NT2/D1 (cell line): Measurements from ENCODE around the gene IMPG2.

Source experiments
- DNase-seq: peaks from one replicate; pipeline ENCODE4 v3.0.0-alpha.2; 2011; ENCODE audit warnings: low read depth, low spot score
- H3K27me3 ChIP-seq: 2 replicates; pipeline ENCODE4 v1.6.0; 2011; ENCODE audit warnings: mild to moderate bottlenecking; ENCODE audit not compliant: insufficient read length, insufficient read depth
- H3K36me3 ChIP-seq: 2 replicates; pipeline ENCODE4 v1.6.1; 2011; ENCODE audit warnings: mild to moderate bottlenecking, low read length, mixed read lengths; ENCODE audit not compliant: insufficient read depth, insufficient read length
- H3K4me1 ChIP-seq: 2 replicates; pipeline ENCODE4 v1.5.1; 2011; ENCODE audit not compliant: insufficient read depth, insufficient read length
- H3K4me3 ChIP-seq: 2 replicates; pipeline ENCODE4 v1.5.1; 2011; ENCODE audit warnings: low read depth; ENCODE audit not compliant: insufficient read length
- H3K9ac ChIP-seq: 2 replicates; pipeline ENCODE4 v1.6.0; 2011; ENCODE audit warnings: low read depth; ENCODE audit not compliant: insufficient read length
- H3K9me3 ChIP-seq: 2 replicates; pipeline ENCODE4 v1.5.1; 2011; ENCODE audit warnings: mild to moderate bottlenecking, low read length; ENCODE audit not compliant: insufficient read depth
- SUZ12 ChIP-seq: IDR thresholded peaks from 2 replicates; pipeline ENCODE4 v1.6.1; 2011; ENCODE audit not compliant: insufficient read length, insufficient read depth; ENCODE audit errors: extremely low read depth
- YY1 ChIP-seq: IDR thresholded peaks from 2 replicates; pipeline ENCODE4 v1.6.1; 2011; ENCODE audit not compliant: insufficient read length, insufficient read depth
- ZNF274 ChIP-seq: IDR thresholded peaks from 2 replicates; pipeline ENCODE4 v1.6.1; 2011; ENCODE audit warnings: mild to moderate bottlenecking, low read depth, low read length

IMPG2 gene

DNA sequence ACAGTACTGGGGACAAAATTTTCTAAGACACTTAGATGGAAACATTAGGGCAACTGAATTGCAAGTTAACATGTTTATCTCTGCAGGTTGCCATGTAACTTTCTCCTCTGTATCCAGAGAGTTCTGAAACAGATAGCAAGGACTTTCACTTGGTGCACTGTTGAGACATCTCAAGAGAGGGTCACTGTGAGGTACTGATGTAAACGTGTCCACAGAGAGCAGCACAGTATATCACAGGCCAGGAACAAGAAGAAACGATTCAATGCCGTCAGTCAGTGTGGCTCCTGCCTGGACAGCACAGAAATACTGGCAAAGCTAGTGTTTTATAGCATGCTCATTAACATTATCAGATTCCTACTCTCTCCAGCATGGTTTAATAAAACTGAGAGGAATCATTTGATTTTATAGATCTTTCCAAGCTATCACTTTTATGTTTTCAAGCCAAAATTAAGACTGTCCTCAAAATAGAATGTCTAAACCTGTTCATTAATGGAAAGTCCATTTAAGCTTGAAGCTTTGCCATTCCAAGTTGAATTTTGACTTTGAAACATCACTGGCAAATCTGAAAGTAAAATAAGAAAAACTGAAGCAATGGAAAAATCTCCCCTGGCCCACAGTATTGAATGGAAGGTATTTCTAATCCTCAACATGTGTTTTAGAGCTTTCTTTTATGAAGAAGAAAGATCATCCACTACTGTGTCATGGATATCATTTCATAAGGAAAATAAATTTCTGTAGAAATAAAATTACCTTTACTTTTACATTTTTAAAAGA lies 102.7 kb downstream of the IMPG2 start:
- DNase-seq = no peak

DNA sequence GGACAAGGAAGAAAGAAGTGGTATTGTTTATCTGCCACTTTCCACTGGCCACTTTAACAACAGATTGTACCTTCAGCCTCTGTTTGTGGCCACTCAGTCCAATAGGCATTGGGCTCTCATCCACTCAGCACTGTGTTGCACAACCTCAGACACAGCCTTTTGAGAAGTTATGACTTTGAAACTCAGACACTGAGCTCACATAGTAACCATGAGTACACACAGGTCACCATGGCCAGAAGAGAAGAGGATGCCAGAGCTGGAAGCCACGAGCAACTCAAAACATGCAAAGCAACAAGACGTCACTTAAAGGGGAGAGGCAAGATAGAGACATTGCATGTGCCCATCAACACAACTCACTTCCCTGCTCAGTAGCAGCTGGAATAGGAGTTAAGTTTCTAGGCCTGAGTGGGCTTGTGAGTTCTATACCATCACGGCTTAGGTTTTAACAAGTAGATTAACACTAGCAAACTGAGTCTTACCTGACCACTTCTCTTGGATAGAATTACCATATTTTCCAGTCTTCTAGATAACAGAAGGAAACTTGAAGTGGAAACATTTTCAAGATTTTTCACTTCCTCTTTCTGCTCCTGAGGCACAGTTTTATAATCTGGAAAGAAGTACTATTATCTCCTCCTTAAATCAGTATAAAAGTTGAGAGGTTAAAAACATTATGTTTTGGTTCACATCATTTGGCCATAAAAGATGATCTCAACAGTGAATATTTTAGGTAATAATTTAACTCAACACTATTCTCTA lies 103.5 kb downstream of the IMPG2 start:
- H3K4me3 ChIP-seq = no peak overlapping the region
- no peaks in the 10 kb centered on the region for H3K27me3 ChIP-seq
- no peaks in the 10 kb centered on the region for H3K36me3 ChIP-seq
- DNase-seq = no peak
- TF ChIP-seq SUZ12 = no peak
- no peak for TF ChIP-seq YY1
- TF ChIP-seq ZNF274 = no peak
- no peak overlapping the region for H3K9ac ChIP-seq
- H3K4me1 ChIP-seq = no peaks in the 10 kb centered on the region
- peaks cover 35% of the 10 kb centered on the region for H3K9me3 ChIP-seq

More for the DNA sequence above, 102.7 kb downstream of the IMPG2 start:
- Histone ChIP-seq H3K4me1 (no peaks in the 10 kb centered on the region), H3K9ac (no peak overlapping the region), H3K36me3 (no peaks in the 10 kb centered on the region), H3K9me3 (peaks cover 35% of the 10 kb centered on the region), H3K27me3 (no peaks in the 10 kb centered on the region), H3K4me3 (no peak overlapping the region)
- no peak for TF ChIP-seq SUZ12
- no peak for TF ChIP-seq YY1
- TF ChIP-seq ZNF274 = no peak

DNA sequence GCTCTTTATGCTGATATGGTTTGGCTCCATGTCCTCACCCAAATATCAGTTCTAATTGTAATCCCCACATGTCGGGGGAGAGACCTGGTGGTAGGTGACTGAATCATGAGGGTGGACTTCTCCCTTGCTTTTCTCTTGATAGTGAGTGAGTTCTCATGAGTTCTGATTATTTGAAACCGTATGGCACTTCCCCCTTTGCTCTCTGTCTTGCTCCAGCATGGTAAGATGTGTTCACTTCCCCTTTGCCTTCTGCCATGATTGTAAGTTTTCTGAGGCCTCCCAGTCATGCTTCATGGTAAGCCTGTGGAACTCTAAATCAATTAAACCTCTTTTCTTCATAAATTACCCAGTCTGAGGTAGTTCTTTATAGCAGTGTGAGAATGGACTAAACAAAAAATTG lies 107.6 kb downstream of the IMPG2 start:
- Histone ChIP-seq H3K27me3 (no peaks in the 10 kb centered on the region), H3K4me3 (no peak overlapping the region), H3K36me3 (no peaks in the 10 kb centered on the region), H3K4me1 (no peaks in the 10 kb centered on the region), H3K9ac (no peak overlapping the region), H3K9me3 (peaks cover 25% of the 10 kb centered on the region)
- no peak for DNase-seq
- TF ChIP-seq SUZ12 = no peak
- no peak for TF ChIP-seq ZNF274
- no peak for TF ChIP-seq YY1

DNA sequence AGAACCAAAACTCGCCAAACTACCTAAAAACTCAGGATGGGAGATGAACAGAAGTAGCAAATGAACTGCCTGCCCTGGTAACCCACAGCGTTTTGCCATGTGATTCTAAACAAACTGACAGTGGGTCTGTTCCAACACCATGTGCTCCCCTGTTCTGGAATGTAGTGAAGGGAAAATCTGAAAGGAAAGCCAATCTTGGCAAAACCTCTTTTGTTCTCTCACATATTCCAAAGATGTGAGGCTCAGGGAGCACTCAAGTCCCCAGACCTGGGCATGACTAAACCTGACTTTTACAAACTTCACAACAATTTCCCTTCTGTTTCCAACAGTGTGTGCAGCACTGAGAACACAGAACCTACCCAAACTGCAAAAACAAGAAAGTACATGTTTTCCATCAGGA lies 116.1 kb downstream of the IMPG2 start:
- no peak overlapping the region for H3K4me3 ChIP-seq
- no peaks in the 10 kb centered on the region for H3K27me3 ChIP-seq
- no peak overlapping the region for H3K9ac ChIP-seq
- no peaks in the 10 kb centered on the region for H3K9me3 ChIP-seq
- no peak for TF ChIP-seq SUZ12
- TF ChIP-seq ZNF274 = no peak
- no peak for TF ChIP-seq YY1
- H3K4me1 ChIP-seq = no peaks in the 10 kb centered on the region
- no peaks in the 10 kb centered on the region for H3K36me3 ChIP-seq
- DNase-seq = no peak

DNA sequence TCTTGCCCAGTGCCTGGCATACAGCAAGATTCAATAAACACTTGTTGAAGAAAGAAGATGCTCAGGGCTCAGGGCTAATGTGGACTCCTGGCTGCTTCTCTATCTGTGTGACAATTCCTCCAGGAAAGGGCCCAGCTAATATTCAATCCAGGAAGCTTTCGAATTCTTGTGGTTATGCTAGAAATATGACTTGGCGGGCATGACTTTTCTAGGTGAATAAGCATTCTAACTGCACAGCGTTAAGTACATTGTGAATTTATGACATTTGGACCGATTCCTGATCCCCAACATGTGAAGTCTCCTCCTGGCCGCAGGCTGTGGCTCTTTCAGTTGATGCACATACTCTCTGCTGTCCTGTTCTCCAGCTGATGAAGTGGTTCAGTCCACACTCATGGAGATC lies 117.0 kb downstream of the IMPG2 start:
- H3K9ac ChIP-seq = no peak overlapping the region
- no peaks in the 10 kb centered on the region for H3K4me1 ChIP-seq
- H3K9me3 ChIP-seq = no peaks in the 10 kb centered on the region
- H3K4me3 ChIP-seq = no peak overlapping the region
- H3K27me3 ChIP-seq = no peaks in the 10 kb centered on the region
- no peaks in the 10 kb centered on the region for H3K36me3 ChIP-seq
- TF ChIP-seq SUZ12 = no peak
- TF ChIP-seq ZNF274 = no peak
- TF ChIP-seq YY1 = no peak
- no peak for DNase-seq

DNA sequence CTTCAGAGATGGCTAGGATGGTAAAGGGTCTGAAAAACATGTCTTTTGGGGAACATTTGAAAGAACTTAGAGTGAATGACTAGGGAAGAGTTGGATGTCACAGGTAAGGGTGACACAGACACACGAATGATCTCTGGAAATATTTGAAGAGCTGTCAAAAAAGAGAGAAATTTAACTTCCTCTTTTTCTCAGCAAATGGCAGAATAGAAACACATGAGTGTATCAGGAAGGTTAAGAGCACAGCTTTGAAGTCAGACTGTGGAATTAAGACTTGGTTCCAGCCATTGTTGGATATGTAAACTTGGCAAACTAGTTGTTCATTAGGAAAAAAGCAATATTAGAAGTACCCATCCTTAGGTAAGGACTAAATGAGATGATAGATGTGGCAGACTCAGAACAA lies 117.7 kb downstream of the IMPG2 start:
- Histone ChIP-seq H3K4me1 (no peaks in the 10 kb centered on the region), H3K36me3 (no peaks in the 10 kb centered on the region), H3K9me3 (no peaks in the 10 kb centered on the region), H3K4me3 (no peak overlapping the region), H3K9ac (no peak overlapping the region), H3K27me3 (no peaks in the 10 kb centered on the region)
- TF ChIP-seq ZNF274 = no peak
- no peak for TF ChIP-seq YY1
- no peak for TF ChIP-seq SUZ12
- no peak for DNase-seq

DNA sequence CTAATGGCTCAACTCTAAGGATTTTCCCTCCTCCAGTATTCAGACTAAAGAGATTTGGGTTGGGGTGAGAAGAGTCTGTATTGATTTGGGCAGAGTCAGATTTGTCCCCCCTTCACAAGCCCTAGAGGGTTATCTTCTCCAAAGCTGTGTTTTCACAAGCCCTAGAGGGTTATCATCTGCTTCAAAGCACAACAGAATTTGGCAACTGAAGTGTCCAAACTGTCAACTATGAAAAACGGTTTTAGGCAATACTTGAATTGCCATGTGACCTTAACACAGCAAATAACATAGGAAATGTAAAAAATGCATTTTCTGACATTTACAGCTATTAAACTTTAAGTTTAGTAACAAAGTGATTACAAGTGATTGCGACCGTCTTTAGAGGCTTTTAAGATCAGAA lies 119.9 kb downstream of the IMPG2 start:
- Histone ChIP-seq H3K9me3 (no peaks in the 10 kb centered on the region), H3K4me3 (no peak overlapping the region), H3K4me1 (no peaks in the 10 kb centered on the region), H3K9ac (no peak overlapping the region), H3K36me3 (no peaks in the 10 kb centered on the region), H3K27me3 (no peaks in the 10 kb centered on the region)
- DNase-seq = no peak
- TF ChIP-seq YY1 (no peak), SUZ12 (no peak), ZNF274 (no peak)
